Measurements from ENCODE around the gene CFLAR.
"Not testable (repeated sequence)": the region's sequence is repeated elsewhere in the genome, so short reads cannot be mapped to it uniquely, and the experiment has no call there.

Gene CFLAR

DNA sequence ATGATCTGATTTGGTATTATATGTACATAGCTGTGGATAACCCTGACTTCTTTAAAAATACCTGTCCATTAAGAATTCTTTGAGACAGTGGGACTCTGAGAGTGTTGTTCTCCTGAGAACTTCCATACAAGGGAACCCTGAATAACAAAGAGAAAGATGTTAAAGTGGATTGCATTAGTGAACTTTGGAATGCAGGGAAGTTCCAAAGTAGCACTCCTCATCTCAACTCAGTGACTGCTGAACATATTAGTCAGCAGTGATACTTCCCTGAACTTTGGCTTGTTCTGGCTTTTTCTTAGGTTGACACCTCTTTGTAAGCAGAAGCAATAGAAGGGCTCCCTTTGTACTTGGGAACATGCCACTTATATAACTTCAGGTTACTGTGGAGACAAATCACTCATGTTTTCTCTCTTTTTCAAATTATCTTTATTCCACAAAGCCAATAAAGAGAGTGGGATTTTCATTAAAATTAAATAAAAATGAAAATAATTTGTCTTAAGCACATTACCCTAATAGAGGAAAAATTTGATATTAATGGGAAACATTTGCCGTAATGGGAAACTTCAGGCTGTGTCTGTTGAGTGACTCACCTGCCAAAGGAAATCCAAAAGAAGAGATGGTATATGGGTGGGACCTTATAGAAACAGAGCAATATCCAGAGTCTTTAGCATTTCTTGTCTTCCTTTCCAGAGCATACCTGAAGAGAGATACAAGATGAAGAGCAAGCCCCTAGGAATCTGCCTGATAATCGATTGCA, 33.3 kb downstream of the CFLAR start:
- FAIRE-seq = peak; percentile 94

DNA sequence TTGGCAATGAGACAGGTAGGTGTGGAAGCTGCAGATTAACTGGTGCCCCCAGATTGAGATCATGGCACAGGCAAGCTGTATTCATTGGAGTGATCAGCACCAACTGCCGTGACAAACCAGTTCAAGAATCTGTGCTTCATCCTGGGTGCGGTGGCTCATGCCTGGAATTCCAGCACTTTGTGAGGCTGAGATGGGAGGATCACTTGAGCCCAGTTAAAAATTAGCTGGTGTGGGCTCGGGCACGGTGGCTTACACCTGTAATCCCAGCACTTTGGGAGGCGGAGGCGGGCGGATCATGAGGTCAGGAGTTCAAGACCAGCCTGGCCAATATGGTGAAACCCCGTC, 33.8 kb downstream of the CFLAR start:
- FAIRE-seq = peak; percentile 86
- DNase-seq (ENCODE audit: low spot score) = peak; percentile 97

More for the DNA sequence above, 33.3 kb downstream of the CFLAR start:
- DNase-seq (ENCODE audit: low spot score) = peak; percentile 96

DNA sequence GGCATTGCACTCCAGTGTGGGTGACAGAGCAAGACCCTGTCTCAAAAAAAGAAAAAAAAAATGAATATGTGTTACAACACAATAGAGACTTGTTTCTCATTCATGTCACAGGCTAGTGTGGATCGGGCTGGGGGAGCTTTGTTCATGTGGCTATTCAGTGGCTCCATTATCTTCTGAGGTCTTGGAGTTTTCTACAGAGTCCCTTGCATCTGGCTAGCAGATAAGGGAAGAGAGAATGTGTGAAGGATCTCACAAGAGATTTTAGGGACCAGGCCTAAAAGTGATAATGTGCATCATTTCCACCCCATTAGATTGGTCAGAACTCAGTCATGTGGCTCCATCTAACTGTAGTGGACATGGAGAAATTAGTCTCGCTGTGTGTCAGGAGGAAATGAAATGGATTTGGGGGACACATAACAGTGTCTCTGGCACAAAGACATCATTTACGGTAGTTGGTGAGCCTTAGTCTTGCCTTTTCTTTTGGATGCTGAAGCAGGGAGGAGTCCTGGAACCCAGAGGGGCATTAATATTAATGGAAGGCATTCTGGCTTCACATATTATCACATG, 34.6 kb downstream of the CFLAR start:
- DNase-seq (ENCODE audit: low spot score) (peak; percentile 53), FAIRE-seq (no peak)

DNA sequence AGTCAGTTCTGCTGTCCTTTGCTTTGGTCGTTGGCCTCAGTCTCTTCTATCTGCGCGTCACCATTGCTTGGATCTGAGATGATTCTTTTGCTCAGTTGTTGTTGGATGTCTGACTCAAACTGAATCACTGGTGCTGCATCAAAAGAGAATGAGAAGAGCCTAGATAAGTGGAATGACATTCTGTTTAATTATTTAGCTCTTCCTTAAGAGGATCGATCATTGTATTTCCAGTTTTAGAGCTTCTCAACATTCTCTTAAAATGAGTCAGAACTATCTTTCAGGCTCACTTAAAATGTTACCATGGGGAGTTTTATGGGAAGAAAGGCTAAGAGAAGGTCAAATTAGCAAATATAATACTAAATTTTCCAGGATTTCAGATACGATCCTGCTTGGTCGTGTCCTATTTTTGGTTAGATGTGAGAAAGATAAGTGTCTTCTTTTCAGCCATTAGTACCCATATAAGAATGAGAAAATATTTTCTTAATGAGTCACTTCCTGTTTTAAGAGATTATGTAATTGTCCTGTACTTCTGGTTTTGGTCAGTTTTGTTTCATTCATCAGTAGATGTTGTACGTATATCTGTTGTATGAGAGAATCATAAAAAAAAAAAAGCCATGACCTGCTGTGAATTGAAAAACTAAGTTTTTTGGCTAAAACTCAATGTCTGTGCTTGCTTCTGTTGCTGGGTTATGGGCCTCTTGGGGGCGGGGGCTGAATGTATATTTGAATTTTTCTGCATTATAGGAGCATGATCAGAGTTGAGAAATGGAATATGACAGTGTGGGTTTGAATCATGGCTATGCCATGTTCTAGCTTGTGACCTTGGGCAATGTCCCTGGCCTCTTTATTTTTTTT, 35.4 kb downstream of the CFLAR start:
- peak; percentile 99 for DNase-seq (ENCODE audit: low spot score)

DNA sequence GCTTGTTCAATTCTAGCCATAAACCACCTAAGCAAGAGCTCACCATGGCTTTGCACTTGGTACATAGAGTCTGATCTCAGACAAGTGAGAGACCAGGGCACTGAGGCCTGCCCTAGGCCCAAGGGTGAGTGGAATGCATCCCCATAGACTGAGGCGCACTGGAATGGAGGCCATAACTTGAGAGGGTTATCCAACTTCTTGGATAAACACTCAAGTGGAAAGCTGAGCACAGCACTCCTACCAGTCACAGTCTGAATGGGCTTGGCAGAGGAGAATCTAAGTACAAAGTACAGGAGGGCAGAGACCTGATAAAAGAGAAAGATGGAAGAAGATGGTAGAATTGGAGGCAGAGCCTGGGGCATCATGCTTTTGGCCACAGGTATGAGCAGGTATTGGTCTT, 36.6 kb downstream of the CFLAR start:
- FAIRE-seq = no peak
- DNase-seq (ENCODE audit: low spot score) = no peak

More for the DNA sequence above, 35.4 kb downstream of the CFLAR start:
- peak; percentile 96 for FAIRE-seq

DNA sequence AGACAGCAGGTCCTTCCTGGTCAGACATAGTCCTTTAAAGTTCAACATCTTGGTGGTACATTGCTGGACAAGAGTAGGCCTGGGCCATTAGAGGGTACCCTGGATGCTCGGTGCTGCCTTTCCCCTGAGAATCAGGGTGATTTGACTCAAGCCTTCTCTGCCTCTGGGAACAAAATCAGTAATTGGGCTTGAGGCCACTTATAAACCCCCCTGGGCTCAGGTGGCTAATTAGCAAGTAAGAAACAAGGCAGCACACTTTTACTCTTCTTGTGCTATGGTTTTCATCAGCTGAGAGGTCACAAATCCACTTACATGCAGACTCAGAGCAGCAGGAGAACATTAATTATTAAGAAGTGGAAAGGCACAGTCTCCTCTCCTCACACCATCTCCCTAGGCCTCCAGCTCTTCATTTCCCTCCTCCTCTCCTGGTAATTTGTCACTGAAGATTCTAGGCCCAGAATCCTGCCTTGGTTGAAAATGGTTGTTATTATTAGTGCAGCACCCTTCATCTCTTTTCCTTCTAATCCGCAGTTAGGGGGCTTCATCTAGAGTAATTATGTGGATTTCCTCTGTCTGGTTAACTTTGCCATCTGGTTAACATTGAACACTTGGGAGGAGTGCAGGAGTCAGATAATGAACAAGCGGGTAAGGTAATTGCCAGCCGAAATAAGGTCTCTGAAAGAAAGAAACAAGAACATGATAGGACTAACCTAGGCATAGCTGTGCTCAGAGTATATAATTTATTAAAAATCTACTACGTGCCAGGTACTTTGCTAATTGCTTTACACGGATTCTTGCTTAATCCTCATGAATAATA, 37.2 kb downstream of the CFLAR start:
- DNase-seq (ENCODE audit: low spot score) (no peak), FAIRE-seq (no peak)

DNA sequence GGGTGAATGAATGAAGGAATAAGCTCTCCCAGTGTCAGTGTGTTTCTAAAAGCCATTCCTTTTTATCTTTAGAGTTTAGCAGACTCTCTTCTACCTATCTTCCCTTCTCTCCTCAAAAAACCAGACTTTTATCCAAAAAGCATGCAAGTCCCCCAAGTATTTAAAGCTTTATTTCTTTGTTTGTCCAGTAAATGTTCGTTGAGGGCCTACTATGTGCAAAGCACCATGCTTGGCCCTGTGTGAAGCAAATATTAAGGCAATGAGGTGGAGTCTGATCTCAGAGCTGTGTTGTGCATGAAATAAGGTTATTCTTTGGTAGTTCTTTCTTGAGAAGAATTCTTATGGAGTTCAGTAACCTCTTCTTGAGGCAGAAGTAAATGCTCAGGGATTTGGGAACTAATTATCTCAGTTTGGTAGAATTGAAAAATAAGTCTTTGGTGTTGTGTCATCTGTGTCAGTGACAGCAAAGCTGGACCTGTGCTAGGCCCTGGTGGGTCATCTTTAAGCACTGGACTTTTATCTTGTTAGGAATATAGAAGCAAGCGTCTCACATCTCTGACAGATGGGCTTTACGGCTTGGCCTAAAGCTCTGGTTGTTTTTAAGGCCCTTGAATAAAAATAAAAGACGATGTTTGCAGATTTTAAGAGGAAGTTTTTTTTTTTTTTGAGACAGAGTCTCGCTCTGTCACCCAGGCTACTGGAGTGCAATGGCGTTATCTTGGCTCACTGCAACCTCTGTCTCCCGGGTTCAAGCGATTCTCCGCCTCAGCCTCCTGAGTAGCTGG, 38.8 kb downstream of the CFLAR start:
- DNase-seq (ENCODE audit: low spot score) = no peak
- FAIRE-seq = no peak

DNA sequence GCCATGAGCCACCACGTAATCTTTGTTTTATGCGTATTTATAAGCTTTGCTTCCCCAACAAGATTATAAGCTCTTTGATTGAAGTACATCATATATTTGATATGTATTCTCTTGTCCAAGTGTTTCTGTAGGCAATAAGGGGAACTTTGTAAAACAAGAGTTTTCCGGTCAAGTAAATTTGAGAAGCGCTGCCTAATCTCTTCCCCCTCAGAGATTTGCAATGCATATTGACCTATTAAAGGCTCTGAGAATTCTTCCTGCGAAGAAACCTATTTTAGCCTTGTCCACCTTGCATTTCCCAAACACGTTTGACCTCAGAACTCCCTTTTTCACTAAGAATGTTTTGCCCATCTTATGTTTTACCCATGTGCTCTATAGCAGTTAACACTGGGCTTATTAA, 40.1 kb downstream of the CFLAR start:
- FAIRE-seq (no peak), DNase-seq (ENCODE audit: low spot score) (no peak)

DNA sequence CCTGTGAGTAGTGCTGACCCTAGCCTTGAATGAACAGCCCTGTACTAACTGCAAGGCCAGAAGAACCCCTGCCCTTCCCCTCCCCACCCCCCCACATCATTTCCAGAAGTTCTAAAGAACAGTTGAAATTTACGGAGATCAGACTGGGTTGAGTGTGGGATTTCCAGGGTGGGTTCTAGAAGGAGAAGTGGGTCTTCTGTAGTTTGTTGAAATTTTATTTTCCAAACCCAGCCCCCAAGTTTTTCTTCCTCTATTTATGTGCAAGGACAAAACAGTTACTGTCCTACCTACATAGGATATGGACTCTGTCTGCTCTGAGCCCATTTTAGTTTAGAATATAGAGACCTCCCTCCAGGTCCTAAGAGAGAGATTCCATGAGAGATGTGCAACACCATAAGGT, 40.7 kb downstream of the CFLAR start:
- FAIRE-seq (no peak), DNase-seq (ENCODE audit: low spot score) (no peak)

DNA sequence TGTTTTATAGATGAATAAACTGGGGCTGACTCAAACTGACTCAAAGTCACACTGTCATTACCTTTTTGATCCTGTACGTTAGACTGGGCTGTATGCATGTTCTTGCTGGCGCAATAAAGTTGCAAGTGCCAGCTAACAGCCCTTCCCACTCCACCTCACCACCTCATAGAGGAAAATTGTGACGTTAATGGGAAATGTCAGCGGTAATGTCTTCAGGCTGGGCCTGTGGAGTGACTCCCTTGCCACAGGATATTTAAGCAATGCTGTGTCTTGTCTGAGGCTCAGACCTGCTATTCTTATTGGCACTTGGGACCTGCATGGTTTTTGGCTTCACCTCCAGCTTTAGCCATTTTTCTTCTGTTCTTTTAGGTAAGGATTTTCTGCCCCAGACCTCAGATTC, 41.7 kb downstream of the CFLAR start:
- DNase-seq (ENCODE audit: low spot score) (peak; percentile 44), FAIRE-seq (no peak)

DNA sequence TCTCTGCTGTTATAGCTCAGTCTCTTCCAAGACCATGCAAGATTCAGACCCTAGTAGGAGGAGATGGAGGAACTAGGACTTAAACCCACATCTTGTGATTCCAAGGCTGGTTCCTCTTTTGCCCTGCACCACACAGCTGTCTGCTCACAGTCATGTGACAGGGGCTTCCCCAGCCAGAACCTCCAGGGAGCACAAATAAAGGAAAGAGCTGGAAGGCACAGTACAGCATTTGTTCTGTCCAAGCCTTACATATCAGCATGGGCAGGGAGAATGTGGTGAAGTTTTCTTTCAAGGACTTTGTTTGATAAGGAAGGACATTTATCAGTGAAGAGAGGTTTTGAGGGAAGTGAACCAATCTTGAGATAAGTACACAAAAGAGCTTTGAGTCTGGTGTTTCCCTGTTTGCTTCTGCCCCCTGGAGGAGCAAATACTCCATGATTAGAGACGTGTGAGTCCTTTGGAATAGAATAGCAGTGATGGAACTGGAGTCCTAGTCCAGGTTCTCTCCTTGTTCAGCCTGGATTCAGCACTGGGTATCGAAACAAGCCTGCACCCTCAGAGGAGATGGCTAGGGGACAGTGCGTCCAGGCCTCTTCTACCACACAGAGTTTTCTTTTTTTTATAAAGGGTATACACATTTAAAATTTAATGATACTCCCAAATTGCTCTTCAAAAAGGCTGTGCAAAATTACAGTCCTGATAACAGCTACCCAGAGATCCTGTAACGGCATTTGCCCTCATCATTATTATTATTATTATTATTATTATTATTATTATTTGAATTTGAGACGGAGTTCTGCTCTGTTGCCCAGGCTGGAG, 42.4 kb downstream of the CFLAR start:
- FAIRE-seq (peak; percentile 55), DNase-seq (ENCODE audit: low spot score) (peak; percentile 72)

DNA sequence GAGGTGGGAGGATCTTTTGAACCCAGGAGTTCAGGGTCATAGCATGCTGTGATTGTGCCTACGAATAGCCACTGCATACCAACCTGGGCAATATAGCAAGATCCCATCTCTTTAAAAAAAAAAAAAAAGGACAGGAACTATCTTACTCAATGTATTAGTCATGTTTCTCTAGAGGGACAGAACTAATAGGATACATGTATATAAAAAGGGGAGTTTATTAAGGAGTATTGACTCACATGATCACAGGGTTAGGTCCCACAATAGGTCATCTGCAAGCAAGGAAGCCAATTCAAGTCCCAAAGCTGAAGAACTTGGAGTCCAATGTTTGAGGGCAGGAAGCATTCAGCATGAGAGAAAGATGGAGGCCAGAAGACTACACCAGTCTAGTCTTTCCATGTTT, 48.2 kb downstream of the CFLAR start:
- DNase-seq (ENCODE audit: low spot score) (no peak), FAIRE-seq (no peak)

DNA sequence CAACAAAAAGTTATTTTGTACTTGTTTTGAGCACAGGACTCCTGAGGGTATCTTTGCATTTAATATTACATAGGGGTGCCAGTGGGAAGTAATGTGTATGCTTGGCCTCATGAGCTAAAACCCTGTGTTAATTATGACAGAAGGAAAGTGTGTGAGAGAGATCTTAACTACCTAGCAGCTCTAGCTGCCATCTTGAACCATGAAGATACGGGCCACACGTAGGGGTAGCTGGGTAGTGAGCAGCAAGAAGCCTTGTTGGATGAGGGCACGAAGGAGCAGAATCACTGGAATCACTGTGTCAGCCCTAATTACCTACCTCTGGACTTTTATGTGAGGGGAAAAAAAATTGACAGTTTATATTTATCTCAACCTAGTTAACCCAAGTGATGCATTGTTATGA, 51.6 kb downstream of the CFLAR start:
- no peak for DNase-seq (ENCODE audit: low spot score)
- FAIRE-seq = no peak

DNA sequence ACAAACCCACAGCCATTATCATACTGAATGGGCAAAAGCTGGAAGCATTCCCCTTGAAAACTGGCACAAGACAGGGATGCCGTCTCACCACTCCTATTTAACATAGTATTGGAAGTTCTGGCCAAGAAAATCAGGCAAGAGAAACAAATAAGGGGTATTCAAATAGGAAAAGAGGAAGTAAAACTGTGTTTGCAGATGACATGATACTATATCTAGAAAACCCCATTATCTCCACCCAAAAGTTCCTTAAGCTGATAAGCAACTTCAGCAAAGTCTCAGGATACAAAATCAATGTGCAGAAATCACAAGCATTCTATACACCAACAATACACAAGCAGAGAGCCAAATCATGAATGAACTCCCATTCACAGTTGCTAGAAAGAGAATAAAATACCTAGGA, 52.5 kb downstream of the CFLAR start:
- FAIRE-seq; DNase-seq (ENCODE audit: low spot score): not testable (repeated sequence)

DNA sequence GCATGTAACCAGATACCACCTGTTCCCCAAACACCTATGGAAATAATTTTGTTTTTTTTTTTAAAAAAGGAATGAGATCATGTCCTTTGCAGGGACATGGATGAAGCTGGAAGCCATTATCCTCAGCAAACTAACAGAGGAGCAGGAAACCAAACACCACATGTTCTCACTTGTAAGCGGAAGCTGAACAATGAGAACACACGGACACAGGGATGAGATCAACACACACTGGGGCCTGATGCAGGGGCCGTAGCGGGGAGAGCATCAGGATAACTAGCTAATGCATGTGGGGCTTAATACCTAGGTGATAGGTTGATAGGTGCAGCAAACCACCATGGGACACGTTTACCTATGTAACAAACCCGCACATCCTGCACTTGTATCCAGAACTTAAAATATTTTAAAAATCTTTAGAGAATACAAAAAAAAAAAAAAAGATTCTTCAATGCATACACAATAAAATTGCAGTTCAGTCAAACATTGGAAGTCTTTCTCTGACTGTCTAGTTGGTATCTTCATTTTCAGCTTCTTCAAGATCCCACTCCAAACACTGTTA, 55.4 kb downstream of the CFLAR start:
- DNase-seq (ENCODE audit: low spot score) (no peak), FAIRE-seq (no peak)

DNA sequence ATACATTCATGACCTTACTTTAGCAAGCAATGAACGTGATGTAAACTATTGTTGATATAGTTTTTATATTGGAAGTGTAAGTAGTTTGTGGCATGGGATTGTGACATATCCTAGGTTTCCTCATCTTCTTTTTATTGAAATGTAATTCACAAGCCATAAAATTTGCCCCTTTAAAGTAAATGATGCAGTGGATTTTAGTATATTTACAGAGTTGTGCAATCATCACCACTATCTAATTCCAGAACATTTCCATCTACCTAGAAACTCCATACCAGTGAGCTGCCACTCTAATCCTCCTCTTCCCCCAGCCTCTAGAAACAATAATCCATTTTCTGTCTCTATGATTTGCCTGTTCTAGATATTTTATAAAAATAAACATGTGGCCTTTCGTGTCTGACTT, 56.3 kb downstream of the CFLAR start:
- FAIRE-seq (no peak), DNase-seq (ENCODE audit: low spot score) (no peak)

DNA sequence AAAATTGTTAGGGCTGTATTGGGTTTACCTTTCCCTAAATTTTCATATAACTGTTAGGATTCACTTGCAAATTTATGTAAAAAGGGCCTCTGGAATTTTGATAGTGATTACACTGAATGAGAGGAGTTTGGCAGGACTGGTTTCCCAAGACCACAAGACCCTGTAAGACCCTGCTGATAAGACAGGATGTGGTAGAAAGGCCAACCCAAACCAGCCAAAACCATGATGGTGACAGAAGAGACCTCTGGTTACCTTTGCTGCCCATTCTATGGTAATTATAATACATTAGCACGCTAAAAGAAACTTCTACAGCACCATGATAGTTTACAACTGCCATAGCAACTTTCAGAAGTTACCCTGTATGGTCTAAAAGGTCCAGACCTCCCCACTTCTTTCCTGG, 58.7 kb downstream of the CFLAR start:
- FAIRE-seq (no peak), DNase-seq (ENCODE audit: low spot score) (no peak)

DNA sequence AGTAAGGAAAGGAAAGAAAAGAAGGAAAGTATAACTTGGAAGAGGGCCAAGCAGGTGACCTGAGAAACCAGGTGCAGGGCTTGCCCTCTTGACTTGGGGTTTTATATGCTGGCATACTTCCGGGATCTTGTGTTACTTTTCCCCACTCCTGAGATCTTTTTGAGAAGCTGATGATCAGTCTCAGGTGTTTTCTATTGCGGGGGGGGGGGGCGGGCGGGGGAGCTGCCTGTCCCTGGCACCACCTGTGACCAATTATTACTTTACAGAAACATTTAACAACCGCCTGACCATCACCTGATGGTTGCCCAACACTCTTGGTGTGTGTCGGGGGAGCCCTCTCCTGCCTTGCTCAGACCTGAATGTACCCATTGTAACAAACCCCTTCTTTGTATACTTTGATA, 60.1 kb downstream of the CFLAR start:
- DNase-seq (ENCODE audit: low spot score) (no peak), FAIRE-seq (no peak)

DNA sequence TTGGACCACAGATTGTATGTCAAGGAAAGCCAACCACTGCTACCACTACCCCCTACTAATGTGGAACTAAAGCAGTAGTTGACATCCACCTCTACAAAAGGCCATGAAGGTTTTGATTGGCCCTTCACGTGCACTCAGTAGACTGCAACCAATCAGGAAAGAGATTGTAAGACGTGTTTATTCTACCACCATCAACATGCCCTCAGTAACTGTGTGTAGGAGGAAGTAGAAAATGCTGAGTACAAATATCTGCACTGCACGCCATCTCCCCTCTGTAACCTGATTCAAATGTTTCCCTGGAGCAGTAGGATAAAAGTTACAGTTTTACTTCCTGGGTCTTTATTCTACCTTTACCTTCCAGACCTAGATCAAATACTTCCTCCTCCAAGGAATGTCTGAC, 64.0 kb downstream of the CFLAR start:
- DNase-seq (ENCODE audit: low spot score) (no peak), FAIRE-seq (no peak)
